ENCODE results near the gene ACCSL.

ACCSL gene

DNA sequence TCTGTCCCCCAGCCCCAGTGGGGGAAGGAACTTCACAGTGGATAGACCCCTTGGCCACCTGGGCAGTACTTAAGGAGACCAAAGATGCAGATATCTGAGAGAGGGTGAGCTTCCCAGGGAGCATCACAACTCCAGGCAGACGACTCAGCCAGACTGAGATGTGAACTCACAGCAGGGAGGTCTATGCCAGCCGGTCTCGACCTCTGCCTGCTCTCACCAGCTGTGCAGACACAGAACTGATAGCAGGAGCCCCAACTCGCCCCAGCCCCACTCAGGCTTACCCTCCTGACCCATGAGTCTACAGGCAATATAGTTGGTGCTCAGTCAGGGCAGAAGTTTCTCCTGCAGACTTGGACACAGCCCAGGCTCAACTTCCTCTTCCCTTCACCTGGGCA is 29.7 kb upstream of the ACCSL start:
- no peak for DNase-seq (ENCODE audit: low read depth, low spot score)

DNA sequence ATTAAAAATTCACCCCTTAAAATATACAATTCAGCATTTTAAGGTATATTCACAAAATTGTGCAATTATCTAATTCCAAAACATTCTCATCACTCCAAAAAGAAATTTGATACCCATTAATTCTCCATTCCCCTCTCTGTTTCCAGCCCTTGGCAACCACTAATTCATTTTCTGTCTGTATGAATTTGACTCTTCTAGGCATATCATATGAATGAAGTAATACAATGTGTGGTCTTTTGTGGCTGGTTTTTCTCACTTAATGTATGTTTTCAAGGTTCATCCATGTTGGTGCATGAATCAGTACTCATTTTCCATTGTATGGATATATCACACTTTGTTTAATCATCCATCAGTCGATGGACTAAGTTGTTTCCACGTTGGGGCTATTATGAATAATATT is 29.0 kb upstream of the ACCSL start:
- no peak for DNase-seq (ENCODE audit: low read depth, low spot score)

DNA sequence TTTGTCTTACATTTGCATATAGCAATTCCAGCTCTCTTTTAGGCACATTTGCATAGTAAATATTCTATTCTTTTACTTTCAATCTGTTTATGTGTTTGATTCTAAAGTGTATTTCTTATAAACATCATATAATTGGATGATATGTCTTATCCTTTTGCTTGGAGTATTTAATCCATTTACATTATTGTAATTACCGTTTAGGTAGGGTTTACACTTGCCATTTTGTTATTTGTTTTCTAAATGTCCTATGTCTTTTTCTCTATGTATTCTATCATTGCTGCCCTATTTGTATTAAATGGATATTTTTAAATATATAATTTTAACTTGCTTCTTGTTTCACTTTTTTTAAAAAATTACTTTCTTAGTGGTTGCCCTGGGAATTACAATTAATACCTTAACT is 22.8 kb upstream of the ACCSL start:
- DNase-seq (ENCODE audit: low read depth, low spot score), result no peak

DNA sequence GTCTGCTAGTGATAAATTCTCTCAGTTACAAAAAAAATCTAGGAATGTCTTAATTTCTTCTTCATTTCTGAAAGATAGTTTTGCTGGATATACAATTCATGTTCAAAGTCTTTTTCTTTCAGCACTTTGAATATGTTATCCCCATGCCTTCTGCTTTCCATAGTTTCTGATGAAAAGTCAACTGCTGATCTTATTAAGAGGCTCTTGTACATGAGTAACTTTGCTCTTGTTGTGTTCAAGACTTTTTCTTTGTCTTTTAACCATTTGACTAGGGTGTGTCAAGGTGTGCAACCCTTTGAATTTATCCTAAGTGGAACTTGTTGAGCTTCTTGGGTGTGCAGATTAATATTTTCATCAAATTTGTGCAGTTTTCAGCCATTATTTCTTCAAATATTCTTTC is 22.1 kb upstream of the ACCSL start:
- no peak for DNase-seq (ENCODE audit: low read depth, low spot score)

DNA sequence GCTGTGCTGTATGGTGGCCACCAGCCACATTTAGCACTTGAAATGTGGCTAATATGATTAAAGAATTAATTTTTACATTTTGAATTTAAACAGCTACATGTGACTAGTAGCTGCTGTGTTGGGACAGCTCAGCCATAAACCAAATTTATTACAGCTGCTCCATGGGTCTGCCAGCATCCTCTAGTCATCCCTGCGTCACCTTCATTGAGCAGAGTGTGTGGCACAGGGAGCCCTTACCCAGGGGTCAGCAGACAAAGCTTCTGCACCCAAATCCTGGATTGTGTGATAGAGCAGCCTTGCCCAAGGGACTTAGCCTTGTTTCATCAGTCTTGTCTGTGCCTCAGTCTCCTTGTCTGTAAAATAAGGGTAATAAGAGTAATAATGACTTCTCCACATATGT is 19.4 kb upstream of the ACCSL start:
- no peak for DNase-seq (ENCODE audit: low read depth, low spot score)

DNA sequence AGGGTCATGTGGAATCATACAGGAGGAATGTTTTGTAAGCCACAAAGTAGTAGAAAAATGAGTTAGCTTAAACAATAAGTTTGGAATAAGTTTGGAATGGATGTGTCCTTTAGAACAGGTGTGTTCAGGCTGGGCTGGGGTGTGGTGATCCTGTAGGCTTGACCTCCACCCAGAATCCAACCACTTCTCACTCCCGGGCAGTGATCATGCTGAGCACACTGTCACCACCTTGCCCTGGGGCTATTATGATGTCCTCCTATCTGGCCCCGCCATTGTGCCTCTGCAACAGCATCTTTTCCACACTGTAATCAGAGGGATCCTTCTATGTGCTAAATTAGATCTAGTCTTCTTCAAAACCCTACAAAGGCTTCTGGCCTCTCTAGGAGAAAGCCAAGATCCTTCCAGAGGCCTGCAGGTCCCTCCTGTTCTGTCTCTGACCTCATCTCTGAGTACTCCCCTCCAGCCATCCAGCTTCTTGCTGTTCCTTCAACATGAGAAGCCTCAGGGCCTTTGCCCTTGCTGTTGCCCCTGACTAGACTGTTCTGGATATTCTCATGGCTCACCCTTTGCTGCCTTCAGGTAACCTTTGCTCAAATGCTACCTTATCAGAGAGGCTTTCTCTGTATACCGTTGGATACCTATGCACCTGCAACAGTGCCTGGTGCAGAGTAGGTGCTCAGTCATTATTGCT is 18.8 kb upstream of the ACCSL start:
- DNase-seq (ENCODE audit: low read depth, low spot score), result peak; percentile 54

DNA sequence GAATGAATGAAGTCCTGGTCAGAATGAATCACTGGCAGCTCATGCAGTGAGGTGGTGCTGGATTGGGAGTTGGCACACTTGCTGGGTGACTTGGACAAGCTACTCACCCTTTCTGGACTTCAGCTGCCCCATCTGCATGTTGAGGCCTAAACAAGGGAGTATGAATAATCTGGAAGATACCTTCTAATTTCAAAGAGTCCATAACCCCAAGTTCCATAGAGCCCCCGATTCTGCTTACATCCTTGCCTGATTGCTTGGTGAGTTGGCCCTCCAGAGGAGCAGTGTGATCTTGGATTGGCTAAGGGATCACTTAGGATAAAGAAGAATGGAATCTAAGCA is 18.3 kb upstream of the ACCSL start:
- DNase-seq (ENCODE audit: low read depth, low spot score), result no peak

DNA sequence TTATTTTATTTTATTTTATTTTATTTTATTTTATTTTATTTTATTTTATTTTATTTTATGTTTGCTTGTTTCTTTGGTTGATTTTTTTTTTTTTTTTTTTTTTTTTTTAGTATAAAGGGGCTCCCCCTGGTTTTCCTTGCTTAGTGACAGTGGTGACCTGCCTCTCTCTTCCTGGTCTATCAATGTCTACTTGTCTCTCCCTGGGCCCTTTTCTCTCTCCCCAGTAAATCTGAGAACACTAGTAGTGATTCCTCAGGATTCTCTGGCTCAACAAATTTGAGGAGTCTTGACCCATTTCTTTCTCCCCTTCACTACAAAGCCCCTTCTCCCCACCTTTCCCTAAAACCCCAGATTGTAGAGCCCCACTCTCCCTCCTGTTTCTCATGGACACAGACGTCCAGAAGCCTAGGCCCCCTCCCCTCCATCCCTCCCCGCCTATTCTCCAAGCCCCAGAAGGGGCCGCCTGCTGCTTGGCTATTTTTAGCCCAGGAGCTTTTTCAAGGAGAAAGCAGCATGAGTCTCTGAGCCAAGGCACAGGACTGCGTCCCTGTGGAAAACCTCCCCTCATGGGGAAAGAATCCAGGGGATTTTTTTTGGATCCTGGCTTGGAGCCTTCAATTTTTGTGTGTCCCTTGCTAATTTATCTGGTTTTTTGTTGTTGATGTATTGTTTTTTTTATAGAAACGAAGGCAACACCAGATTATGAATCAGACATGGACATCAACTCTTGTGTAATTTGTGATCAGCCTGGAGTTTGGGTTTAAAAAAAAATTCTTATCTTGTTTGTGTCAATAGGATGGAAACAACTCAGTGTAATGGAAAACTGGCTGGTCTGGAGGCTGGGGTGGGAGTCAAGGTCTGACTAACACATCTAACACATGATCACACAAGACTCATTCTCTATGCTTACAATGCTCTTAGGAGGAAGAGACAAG is 17.5 kb upstream of the ACCSL start:
- peak; percentile 59 for DNase-seq (ENCODE audit: low read depth, low spot score)

DNA sequence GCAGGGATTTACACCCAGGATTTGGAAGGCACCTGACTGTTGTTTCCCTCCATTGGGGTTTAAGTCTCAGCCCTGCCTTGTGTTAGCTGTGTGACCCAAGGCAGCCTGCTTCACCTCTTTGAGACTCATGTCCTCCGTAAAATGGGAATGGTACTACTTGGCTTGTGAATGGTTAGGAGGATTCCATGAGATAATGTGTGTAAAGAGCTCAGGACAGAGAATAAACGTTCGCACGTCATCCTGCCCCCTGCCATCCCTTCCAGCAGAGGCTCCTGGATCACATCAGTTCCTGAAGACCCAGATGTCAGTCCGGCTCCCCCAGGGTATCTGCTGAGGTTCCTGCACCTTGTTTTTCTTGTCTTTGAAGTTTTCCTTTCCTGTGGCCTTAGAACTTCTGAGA is 16.8 kb upstream of the ACCSL start:
- peak; percentile 63 for DNase-seq (ENCODE audit: low read depth, low spot score)

DNA sequence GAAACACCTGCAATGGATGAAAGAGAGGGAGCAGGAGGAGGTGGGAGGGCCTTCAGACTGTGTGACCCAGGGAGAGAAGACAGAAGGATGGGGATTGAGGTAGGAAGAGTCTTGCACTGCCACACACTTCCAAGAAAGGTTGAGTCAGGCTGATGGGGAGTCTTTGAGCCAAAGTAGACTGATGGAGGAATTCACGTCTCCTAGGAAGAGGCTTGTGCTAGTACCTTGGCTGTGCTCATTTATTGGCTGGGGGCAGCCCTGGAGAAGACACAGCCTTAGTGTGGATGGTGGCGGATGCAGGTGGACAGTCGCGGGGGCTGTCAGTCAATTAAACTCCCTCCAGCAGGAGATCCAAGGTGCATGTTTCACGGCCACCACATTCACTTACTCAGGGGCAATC is 16.2 kb upstream of the ACCSL start:
- no peak for DNase-seq (ENCODE audit: low read depth, low spot score)

DNA sequence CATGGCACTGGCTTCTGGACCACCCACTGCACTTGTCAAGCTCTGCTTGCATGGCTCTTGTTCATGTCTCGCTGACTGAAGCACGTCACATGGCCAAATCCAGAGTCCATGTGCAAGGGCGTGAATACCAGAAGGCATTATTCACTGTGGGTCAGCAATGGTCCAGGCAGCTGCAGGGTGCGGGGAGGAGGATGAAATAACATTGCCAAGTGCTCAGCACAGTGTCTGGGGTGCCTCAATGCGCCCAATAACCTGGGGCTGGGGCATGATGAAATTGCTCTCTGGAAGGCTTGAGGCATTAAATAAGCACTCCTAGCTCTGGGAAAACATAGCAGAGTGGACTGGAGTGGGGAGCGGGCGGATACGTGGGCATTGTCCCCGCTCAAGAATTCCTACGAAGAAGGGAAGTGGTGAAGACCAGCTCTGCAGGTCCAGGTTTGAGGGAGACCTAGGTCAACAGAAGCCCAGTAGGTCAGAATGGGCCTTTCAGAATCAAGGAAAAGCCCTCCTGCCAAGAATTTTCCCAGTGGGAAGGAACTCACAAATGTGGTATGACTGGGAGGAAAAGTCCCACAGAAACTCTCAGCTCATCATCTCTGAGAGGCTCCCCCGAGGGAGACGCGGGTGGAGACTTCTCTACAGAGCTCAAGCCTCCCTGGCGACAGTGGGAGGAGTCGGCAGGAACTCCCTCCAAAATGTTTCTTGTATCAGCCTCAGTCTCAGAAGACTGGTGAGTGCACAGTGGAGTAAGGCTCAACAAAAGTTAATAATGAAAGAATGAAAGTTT is 15.3 kb upstream of the ACCSL start:
- DNase-seq (ENCODE audit: low read depth, low spot score), result no peak

DNA sequence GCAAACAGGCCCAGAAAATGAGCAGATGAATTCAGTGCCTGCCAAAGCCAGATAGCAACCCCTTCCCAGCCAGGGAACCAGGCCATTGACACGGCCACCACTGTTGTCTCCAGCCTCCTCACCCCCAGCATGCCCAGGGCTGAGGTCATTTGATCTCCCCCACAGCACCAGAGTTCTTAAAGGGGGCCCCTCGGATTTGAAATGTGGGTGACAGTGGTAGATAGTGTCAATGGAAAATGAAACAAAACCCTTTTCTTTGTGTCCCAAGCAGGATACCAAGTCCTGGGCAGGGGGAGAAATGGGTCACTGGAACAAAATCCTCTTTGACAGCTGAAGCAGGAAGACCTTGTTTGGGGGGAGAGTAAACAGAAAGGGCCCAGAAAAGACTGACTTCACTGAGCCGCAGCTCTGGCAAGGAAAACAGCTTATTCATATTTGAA is 14.3 kb upstream of the ACCSL start:
- DNase-seq (ENCODE audit: low read depth, low spot score), result no peak

DNA sequence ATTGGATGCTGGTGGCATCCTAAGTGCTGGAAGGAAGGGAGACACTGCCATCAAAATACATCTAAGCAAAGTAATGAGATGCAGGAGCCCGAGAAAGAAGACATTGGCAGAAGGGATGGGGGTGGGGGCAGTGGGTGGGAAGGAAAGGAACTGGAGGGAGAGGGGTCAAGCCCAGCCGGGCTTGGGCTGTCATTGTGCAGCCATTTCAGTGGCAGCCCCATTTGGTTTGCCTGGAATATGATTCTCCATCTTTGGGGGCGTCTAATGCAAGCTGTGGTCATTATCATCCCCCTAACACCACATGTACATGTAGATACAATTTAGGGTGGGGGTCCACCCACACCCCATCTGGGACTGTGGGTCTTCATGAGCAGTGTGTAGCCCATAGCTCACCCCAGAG is 13.9 kb upstream of the ACCSL start:
- no peak for DNase-seq (ENCODE audit: low read depth, low spot score)

DNA sequence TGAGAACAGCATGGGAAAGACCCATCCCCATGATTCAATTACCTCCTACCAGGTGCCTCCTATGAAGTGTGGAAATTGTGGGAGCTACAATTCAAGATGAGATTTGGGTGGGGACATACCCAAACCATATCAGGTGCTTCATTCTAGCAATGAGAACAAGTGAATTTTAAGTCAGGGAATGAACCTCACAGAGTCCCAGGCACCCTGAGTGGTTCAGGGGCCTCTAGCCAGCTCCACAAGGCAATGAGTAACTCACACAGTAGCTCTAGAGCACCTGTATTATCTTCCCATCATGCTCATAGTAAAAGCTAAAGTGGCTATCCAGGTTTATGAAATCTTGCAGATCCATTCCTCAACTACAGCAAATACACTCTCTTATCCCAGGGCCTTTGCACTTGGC is 13.1 kb upstream of the ACCSL start:
- no peak for DNase-seq (ENCODE audit: low read depth, low spot score)

DNA sequence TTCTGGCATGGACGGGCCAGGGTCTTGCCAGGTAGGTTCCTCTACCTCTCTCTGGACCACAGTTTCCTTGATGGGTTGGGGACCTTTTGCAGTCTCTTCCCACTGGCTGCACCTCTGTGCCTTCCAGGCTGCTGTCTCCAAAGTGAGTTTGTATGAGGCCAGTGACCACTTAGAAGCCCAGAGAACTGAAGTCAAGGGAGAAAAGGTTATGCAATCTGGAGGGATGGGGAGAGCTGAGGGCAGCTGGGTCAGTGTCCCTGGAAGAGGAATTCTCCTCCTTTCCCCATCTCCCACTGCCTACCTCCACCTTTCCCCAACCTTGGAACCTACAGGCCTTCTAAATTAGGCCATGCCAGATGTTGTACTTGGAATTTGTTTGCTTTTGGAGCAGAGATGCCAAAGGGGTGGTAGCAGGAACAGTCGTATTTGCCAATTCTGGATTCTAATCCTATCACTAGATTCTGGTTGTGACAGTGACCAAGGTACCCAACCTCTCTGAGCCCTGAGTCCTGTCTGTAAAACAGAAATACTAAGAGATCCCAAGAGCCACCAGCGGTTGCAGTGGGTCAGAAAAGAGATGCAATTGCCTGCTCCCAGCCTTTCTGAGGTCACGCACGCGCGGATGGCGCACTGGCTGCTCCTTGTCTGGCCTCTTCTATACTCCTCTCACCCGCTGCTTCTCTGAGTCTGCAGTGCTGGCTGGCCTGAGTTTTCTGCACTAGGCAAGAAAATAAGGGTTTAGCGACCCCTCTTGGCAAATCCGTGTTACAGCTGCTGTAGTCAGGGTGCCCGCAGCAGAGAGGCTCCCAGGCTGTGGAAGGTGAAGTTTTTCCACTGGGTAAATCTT is 10.7 kb upstream of the ACCSL start:
- DNase-seq (ENCODE audit: low read depth, low spot score), result peak; percentile 91

DNA sequence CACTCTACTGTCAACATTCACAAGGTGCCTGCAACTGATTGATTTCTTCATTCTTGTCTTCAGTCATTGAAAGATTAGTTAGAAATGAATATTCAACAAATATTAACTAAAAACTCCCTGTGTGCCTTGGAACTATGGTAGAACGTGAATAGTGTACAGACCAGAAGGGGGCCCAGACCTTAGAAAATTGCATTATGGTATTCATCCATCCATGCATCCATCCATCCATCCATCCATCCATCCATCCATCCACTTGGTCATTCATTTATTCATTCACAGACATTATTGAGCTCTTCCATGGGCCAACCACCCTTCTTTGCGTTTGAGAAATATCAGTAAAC is 10.2 kb upstream of the ACCSL start:
- DNase-seq (ENCODE audit: low read depth, low spot score), result no peak

DNA sequence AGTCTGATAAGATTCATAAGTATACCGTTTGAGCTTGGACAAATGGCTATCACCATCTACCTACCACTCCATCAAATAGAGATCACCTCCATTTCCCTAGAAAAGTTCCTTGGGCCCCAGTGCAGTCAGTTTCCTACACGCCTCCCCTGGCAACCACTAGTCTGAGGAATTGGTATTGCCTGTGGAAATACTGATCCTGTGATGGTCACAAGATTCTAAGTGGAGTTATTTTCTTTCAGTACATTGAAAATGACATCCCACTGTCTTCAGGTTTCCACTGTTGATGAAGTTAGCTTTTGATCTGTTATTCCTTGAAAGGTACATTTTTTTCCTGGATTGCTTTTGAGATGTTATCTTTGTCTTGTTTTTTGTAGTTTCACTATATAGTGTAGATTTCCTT is 4.6 kb upstream of the ACCSL start:
- DNase-seq (ENCODE audit: low read depth, low spot score), result no peak

DNA sequence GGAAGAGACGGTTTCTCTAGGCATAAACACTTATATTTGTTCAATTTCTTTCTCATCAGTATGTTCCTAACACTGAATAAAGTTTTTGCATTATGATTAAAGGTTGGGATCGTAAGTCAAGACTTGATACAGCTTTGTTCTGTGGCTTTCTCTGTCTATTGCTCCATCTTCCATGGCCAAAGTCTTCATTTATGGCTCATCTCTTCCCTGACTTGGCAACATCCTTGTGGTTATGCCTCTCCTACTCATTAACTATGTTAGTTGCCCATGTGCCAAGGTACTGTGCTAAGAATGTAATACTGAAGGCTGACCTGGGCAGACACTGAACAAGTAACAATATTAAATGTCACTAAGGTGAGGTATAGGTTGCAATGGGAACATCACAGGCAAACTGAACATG is 1.6 kb upstream of the ACCSL start:
- DNase-seq (ENCODE audit: low read depth, low spot score), result no peak

DNA sequence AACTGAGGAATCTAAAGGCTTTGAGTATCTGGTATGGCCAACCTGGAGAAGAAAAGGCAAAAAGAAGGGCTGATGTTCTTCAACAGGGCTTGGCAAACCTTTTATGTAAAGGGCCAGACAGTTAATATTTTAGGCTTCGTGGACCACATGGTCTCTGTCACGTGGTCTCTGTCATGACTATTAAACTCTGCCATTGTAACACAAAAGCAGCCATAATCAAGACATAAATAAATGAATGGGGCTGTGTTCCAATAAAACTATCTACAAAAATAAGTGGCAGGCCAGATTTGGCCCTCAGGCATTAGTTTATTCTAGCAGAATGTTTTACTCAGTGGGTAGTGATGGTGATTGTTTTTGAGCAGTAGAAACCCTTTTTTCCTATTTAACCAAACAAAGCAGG is 483 bp upstream of the ACCSL start:
- no peak for DNase-seq (ENCODE audit: low read depth, low spot score)

DNA sequence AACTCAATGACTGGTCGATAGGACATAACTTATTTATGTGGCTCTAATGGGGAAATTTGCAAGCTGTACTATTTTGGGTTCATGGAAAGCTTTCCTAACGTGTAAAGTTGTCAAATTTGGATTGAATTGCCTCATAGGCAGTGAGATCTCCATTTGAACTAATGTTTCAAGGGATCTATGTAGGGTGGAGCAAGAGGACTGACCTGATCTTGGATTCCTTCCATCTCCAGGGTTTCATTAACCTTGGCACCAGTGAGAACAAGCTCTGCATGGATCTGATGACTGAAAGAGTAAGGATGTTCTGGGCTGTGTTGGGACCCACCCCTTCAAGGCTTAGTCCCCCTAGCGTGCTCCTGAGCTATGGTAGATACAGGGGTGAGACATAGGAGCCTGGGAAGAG is 2.1 kb downstream of the ACCSL start:
- no peak for DNase-seq (ENCODE audit: low read depth, low spot score)

DNA sequence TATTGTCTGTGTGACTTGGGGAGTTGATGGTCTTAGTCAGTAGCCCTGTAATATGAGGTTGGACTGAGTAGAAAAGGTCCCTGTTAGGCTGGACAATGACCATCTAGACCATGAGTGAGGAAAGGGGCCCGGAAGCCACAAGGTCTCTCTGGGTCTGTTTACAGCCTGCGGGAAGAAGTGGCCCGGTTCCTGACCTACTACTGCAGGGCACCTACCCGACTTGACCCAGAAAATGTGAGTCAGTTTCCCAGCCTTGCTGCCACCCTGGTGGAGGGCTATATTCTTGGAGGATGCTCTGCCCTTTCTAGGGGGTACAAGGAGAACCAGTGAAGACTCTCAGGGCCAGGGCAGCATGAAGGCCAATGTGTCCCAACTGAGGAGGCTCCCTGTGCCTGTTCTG is 3.4 kb downstream of the ACCSL start:
- DNase-seq (ENCODE audit: low read depth, low spot score), result no peak

DNA sequence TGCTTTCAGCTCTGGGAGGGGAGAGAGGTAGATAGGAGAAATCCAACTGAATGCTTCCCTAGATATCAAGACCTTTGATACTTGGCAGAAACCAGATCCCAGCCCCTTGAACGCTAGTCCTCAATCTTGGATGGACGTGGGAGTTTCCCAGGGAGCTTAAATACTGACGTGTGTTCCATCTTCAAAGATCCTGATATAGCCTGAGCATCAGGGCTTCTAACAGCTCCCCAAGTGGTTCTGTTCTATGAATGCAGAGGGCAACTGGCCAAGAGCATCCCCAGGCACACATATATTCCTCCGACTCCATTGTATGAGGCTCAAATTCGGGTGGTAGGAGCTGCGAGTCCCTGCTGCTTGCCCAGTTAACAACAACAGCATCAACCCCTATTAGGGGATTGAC is 9.6 kb downstream of the ACCSL start:
- no peak for DNase-seq (ENCODE audit: low read depth, low spot score)

Measured in ELF-1 (cell line).